HAP-1 (cell line): ENCODE results near the gene FAXC.

ENCODE experiments used
- DNase-seq, 2 experiments: peaks; one replicate each; pipeline ENCODE4 v3.0.0-alpha.2; 2016 to 2020; ENCODE audit warnings: low spot score in 2 of 2
- H3K27me3 ChIP-seq: fragments of 250-450 bp; sonication (Bioruptor Pico); 2 replicates; pipeline ENCODE4 v1.5.1; 2020; ENCODE audit warnings: low read depth, mild to moderate bottlenecking, moderate library complexity
- H3K36me3 ChIP-seq: fragments of 250-450 bp; sonication (Bioruptor Pico); replicated peaks from 2 replicates; pipeline ENCODE4 v1.5.1; 2020; ENCODE audit warnings: mild to moderate bottlenecking
- H3K4me1 ChIP-seq: fragments of 250-450 bp; sonication (Bioruptor Pico); 2 replicates; pipeline ENCODE4 v1.5.1; 2020; ENCODE audit warnings: mild to moderate bottlenecking
- H3K4me3 ChIP-seq: fragments of 250-450 bp; sonication (Bioruptor Pico); 2 replicates; pipeline ENCODE4 v1.5.1; 2020; ENCODE audit warnings: mild to moderate bottlenecking, moderate library complexity
- H3K9me3 ChIP-seq: fragments of 250-450 bp; sonication (Bioruptor Pico); 2 replicates; pipeline ENCODE4 v1.5.1; 2020; ENCODE audit warnings: mild to moderate bottlenecking, moderate library complexity
- in situ Hi-C: fragments of 300-500 bp; cut with MboI; formaldehyde crosslinking; loops from 3 replicates; pipeline ENCODE4 v1.14.3; 2020; ENCODE audit warnings: low sequenced_read_pairs, inconsistent platforms, mixed read lengths

The FAXC gene

GRCh38 chr6:99252421-99252820, 97.1 kb downstream of the FAXC start:
- no peak overlapping the region for H3K4me3 ChIP-seq
- H3K27me3 ChIP-seq, result peaks cover 8% of the 10 kb centered on the region
- H3K36me3 ChIP-seq, result no peaks in the 10 kb centered on the region
- H3K9me3 ChIP-seq, result no peaks in the 10 kb centered on the region
- no peaks in the 10 kb centered on the region for H3K4me1 ChIP-seq
- no peak for DNase-seq
- in situ Hi-C loops, result no loop called here

- DNase-seq, result no peak
- in situ Hi-C loops, result no loop called here
- no peaks in the 10 kb centered on the region for H3K4me1 ChIP-seq
- no peak overlapping the region for H3K4me3 ChIP-seq
- H3K36me3 ChIP-seq, result no peaks in the 10 kb centered on the region
- no peaks in the 10 kb centered on the region for H3K9me3 ChIP-seq
- H3K27me3 ChIP-seq, result peaks cover 8% of the 10 kb centered on the region
Observed at GRCh38 chr6:99250476-99250875, 99.0 kb downstream of the FAXC start.

GRCh38 chr6:99246602-99247001, 102.9 kb downstream of the FAXC start:
- Histone ChIP-seq H3K4me1 (no peaks in the 10 kb centered on the region), H3K4me3 (no peak overlapping the region), H3K9me3 (no peaks in the 10 kb centered on the region), H3K27me3 (peaks cover 6% of the 10 kb centered on the region; the same call in 1 of the 2 replicates), H3K36me3 (no peaks in the 10 kb centered on the region)
- in situ Hi-C loops, result no loop called here
- no peak for DNase-seq

DNA sequence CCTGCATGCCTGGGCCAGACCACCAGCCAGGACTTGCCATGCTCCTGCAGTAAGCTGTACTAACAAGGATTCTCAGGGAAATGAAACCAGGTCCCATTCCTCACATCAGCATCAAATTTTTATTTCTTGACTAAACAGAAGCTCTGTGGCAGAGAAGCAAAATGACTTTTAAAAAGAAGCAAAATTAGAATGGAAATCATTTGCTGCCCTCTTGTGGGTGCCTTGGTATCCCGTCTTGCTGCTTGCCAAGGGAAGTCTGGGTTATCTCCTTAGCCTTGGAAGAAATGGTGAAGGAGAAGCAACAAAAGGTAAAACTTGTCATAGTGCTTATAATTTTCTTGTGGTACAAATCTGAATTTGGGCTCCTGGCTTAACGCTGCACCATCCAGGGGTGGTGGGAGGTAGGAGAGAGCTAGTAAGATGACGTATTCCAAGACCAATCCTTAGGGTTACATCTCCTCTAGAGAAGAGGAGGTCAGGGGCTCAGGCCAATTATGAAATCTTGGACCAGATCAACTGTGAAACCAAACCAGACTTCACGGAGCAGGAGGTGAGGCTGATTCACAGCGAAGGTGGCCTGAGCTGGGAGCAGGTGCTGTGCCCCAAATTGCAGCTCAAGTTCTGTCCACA, 107.5 kb downstream of the FAXC start:
- peaks cover 2% of the 10 kb centered on the region; the same call in 1 of the 2 replicates for H3K27me3 ChIP-seq
- peak; percentile 20 to 50 for DNase-seq
- no peaks in the 10 kb centered on the region for H3K36me3 ChIP-seq
- no peaks in the 10 kb centered on the region for H3K4me1 ChIP-seq
- no peaks in the 10 kb centered on the region for H3K9me3 ChIP-seq
- no peak overlapping the region for H3K4me3 ChIP-seq
- in situ Hi-C loops, result no loop called here

DNA sequence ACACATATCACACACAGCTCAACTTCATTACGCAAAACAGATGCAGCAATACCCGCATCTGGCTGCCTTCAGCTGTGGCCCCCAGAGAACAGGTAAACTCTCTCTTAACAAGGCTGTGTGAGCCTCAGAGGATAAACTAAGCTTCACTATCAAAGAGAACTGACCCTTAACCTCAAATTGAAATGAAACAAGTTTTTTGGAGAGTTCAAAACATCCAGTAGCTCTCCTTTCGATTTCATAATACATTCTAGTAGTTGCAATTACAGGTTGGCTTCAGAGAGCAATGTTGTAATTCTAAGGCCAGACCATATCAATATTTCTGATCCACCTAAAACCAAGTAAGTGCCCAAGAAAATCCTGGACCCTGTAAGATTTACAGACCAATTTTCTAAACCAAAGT, 113.5 kb downstream of the FAXC start:
- Histone ChIP-seq H3K4me1 (no peaks in the 10 kb centered on the region), H3K27me3 (peaks cover 29% of the 10 kb centered on the region), H3K36me3 (no peaks in the 10 kb centered on the region), H3K4me3 (no peak overlapping the region), H3K9me3 (no peaks in the 10 kb centered on the region)
- in situ Hi-C loops, result no loop called here
- DNase-seq, result no peak

- no peak for DNase-seq
- in situ Hi-C loops, result no loop called here
Observed at GRCh38 chr6:99233219-99233618, 116.3 kb downstream of the FAXC start.

GRCh38 chr6:99232056-99232455, 117.4 kb downstream of the FAXC start:
- Histone ChIP-seq H3K9me3 (no peaks in the 10 kb centered on the region), H3K36me3 (no peaks in the 10 kb centered on the region), H3K4me1 (no peaks in the 10 kb centered on the region), H3K4me3 (no peak overlapping the region), H3K27me3 (peaks cover 27% of the 10 kb centered on the region)
- in situ Hi-C loops, result no loop called here
- DNase-seq, result no peak

More at GRCh38 chr6:99233219-99233618, 116.3 kb downstream of the FAXC start:
- H3K4me3 ChIP-seq, result no peak overlapping the region
- peaks cover 27% of the 10 kb centered on the region for H3K27me3 ChIP-seq
- no peaks in the 10 kb centered on the region for H3K9me3 ChIP-seq
- no peaks in the 10 kb centered on the region for H3K4me1 ChIP-seq
- H3K36me3 ChIP-seq, result no peaks in the 10 kb centered on the region

GRCh38 chr6:99225172-99225571, 124.3 kb downstream of the FAXC start:
- no peak overlapping the region for H3K4me3 ChIP-seq
- no peaks in the 10 kb centered on the region for H3K9me3 ChIP-seq
- in situ Hi-C loops, result no loop called here
- no peak for DNase-seq
- no peaks in the 10 kb centered on the region for H3K27me3 ChIP-seq
- no peaks in the 10 kb centered on the region for H3K36me3 ChIP-seq
- no peaks in the 10 kb centered on the region for H3K4me1 ChIP-seq
